Mucosa of stomach (tissue), 1 donor: Measurements from ENCODE around the gene KLHL2.
"Not testable (repeated sequence)": the region's sequence is repeated elsewhere in the genome, so short reads cannot be mapped to it uniquely, and the experiment has no call there.

Experiments used
- H3K27me3 ChIP-seq: one replicate; pipeline ENCODE4 v1.7.0; 2013; ENCODE audit warnings: mild to moderate bottlenecking, low read length; ENCODE audit not compliant: control insufficient read depth, insufficient read depth
- H3K36me3 ChIP-seq: one replicate; pipeline ENCODE4 v1.7.0; 2013; ENCODE audit warnings: low read length; ENCODE audit not compliant: control insufficient read depth, insufficient read depth
- H3K4me1 ChIP-seq: one replicate; pipeline ENCODE4 v1.7.0; 2013; ENCODE audit warnings: mild to moderate bottlenecking, low read length; ENCODE audit not compliant: control insufficient read depth, insufficient read depth
- H3K4me3 ChIP-seq: one replicate; pipeline ENCODE4 v1.7.0; 2013; ENCODE audit warnings: low read length
- H3K9ac ChIP-seq: one replicate; pipeline ENCODE4 v1.7.0; 2013; ENCODE audit warnings: mild to moderate bottlenecking, low read length, moderate library complexity
- H3K9me3 ChIP-seq: one replicate; pipeline ENCODE4 v1.7.0; 2013; ENCODE audit warnings: mild to moderate bottlenecking, low read length, moderate library complexity; ENCODE audit not compliant: control insufficient read depth
- donor health status: Pancreatic carcinoma.

Gene KLHL2

GRCh38 chr4:165221993-165222650, 14.8 kb downstream of the KLHL2 start:
- not testable (repeated sequence) for H3K27me3 ChIP-seq, H3K9ac ChIP-seq, H3K9me3 ChIP-seq, H3K36me3 ChIP-seq, H3K4me1 ChIP-seq, H3K4me3 ChIP-seq

GRCh38 chr4:165222651-165222994, 15.3 kb downstream of the KLHL2 start:
- Histone ChIP-seq H3K4me1 (peaks cover 7% of the 10 kb centered on the region), H3K36me3 (no peaks in the 10 kb centered on the region), H3K9ac (no peak overlapping the region), H3K4me3 (no peak overlapping the region), H3K9me3 (no peaks in the 10 kb centered on the region), H3K27me3 (no peaks in the 10 kb centered on the region)

- not testable (repeated sequence) for H3K9me3 ChIP-seq, H3K9ac ChIP-seq, H3K27me3 ChIP-seq, H3K36me3 ChIP-seq, H3K4me3 ChIP-seq, H3K4me1 ChIP-seq
Measured at GRCh38 chr4:165227401-165227800, 20.0 kb downstream of the KLHL2 start.

GRCh38 chr4:165229490-165230200, 22.3 kb downstream of the KLHL2 start:
- H3K4me1 ChIP-seq, H3K27me3 ChIP-seq, H3K36me3 ChIP-seq, H3K9me3 ChIP-seq, H3K9ac ChIP-seq, H3K4me3 ChIP-seq: not testable (repeated sequence)

- not testable (repeated sequence) for H3K9ac ChIP-seq, H3K36me3 ChIP-seq, H3K4me1 ChIP-seq, H3K9me3 ChIP-seq, H3K4me3 ChIP-seq, H3K27me3 ChIP-seq
Measured at GRCh38 chr4:165232623-165233433, 25.5 kb downstream of the KLHL2 start.

GRCh38 chr4:165234766-165235165, 27.4 kb downstream of the KLHL2 start:
- Histone ChIP-seq H3K9me3 (no peaks in the 10 kb centered on the region), H3K36me3 (no peaks in the 10 kb centered on the region), H3K27me3 (no peaks in the 10 kb centered on the region), H3K4me3 (no peak overlapping the region), H3K4me1 (no peaks in the 10 kb centered on the region), H3K9ac (no peak overlapping the region)

GRCh38 chr4:165236852-165237251, 29.5 kb downstream of the KLHL2 start:
- H3K4me1 ChIP-seq, H3K9ac ChIP-seq, H3K9me3 ChIP-seq, H3K27me3 ChIP-seq, H3K4me3 ChIP-seq, H3K36me3 ChIP-seq: not testable (repeated sequence)

GRCh38 chr4:165238041-165238640, 30.8 kb downstream of the KLHL2 start:
- H3K9me3 ChIP-seq, H3K27me3 ChIP-seq, H3K4me3 ChIP-seq, H3K4me1 ChIP-seq, H3K9ac ChIP-seq, H3K36me3 ChIP-seq: not testable (repeated sequence)

GRCh38 chr4:165240761-165241160, 33.4 kb downstream of the KLHL2 start:
- not testable (repeated sequence) for H3K4me3 ChIP-seq, H3K4me1 ChIP-seq, H3K9ac ChIP-seq, H3K9me3 ChIP-seq, H3K36me3 ChIP-seq, H3K27me3 ChIP-seq

GRCh38 chr4:165244148-165244547, 36.8 kb downstream of the KLHL2 start:
- not testable (repeated sequence) for H3K36me3 ChIP-seq, H3K27me3 ChIP-seq, H3K9me3 ChIP-seq, H3K4me1 ChIP-seq, H3K4me3 ChIP-seq, H3K9ac ChIP-seq

- not testable (repeated sequence) for H3K9ac ChIP-seq, H3K4me3 ChIP-seq, H3K9me3 ChIP-seq
Measured at GRCh38 chr4:165244587-165245186, 37.3 kb downstream of the KLHL2 start.

GRCh38 chr4:165248102-165248501, 40.7 kb downstream of the KLHL2 start:
- Histone ChIP-seq H3K36me3 (no peaks in the 10 kb centered on the region), H3K4me3 (no peak overlapping the region), H3K27me3 (no peaks in the 10 kb centered on the region), H3K4me1 (no peaks in the 10 kb centered on the region), H3K9ac (no peak overlapping the region), H3K9me3 (no peaks in the 10 kb centered on the region)

More at GRCh38 chr4:165244587-165245186, 37.3 kb downstream of the KLHL2 start:
- H3K4me1 ChIP-seq, H3K27me3 ChIP-seq, H3K36me3 ChIP-seq: not testable (repeated sequence)
